ENCODE results near the gene ZSWIM4.

DNA sequence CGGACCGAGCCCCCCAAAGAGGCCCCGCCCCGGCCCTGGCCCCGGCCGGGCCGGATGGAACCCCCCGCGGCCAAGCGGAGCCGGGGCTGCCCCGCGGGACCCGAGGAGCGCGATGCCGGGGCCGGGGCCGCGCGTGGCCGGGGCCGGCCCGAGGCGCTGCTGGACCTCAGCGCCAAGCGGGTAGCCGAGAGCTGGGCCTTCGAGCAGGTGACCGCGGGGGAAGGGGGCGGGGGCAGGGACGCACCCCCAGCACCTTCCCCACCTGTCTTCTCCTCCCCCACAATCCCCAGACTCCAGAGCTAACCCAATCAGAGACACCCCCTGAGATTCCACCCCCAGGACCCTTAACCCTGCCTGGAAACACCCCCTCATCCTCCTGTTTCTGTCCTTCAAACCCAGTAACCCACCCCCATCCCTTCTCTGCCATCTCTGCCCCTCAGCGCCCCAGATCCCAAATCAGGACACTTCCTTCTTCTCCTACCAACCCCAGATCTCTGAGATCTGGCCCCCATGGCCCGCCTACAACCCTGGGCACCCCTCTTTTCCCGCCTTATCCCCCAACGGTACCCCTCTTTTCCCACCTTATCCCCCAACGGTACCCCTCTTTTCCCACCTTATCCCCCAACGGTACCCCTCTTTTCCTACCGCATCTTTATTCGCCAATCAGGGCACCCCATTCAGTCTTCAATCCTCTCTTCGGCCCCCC lies 505 bp downstream of the ZSWIM4 start:
- TF ChIP-seq EZH2 (IDR thresholded peaks at IDR 0.05; ENCODE audit: low read length) (no peak), CTCF (optimal IDR thresholded peaks at IDR 0.05 in 1 of 3, IDR thresholded peaks at IDR 0.05 in 1 of 3, conservative IDR thresholded peaks at IDR 0.05 in 1 of 3; ENCODE audit: extremely low read depth in 1 of 3, insufficient read depth in 2 of 3, low read length in 3 of 3) (no peak)

Data from keratinocyte (primary cell).